HCT116 (cell line): Measurements from ENCODE around the gene FES. TPM values are rescaled to one million over a fixed set of nuclear protein-coding genes. Genes with fewer than 3 reads are reported as not detected.

Source experiments
- ATAC-seq: fragments of 200-7000 bp; cut with Tn5 transposase; 2 replicates; pipeline ENCODE4 v1.9.1; 2020; ENCODE audit warnings: mild to moderate bottlenecking, moderate library complexity
- BruUV-seq: library from RNA; stranded (reverse); fragments of 400-500 nt; replicated peaks from 2 replicates; lab custom pipeline; 2021; lab: Mats Ljungman, UMichigan
- CTCF ChIA-PET: fragments of 300-600 bp; sonication (Branson Sonifier 250); formaldehyde crosslinking; loops from one replicate; lab custom pipeline; 2021; ENCODE audit warnings: antibody characterized with exemption; lab: Charles Lee
- POLR2A ChIA-PET: fragments of 300-600, 350-600 bp; sonication (Branson Sonifier 250); formaldehyde crosslinking; loops from one replicate; lab custom pipeline; 2021; ENCODE audit warnings: antibody characterized with exemption; lab: Charles Lee
- RAD21 ChIA-PET, 2 experiments: fragments of 300-600 bp; sonication (Branson Sonifier 250); formaldehyde crosslinking; loops; one replicate each; lab custom pipeline; 2023; ENCODE audit warnings: low total read pairs in 2 of 2; ENCODE audit not compliant: uncharacterized antibody in 2 of 2, unreplicated experiment in 2 of 2, low non-redundant PET in 1 of 2; lab: Charles Lee
- DNase-seq: peaks from one replicate; pipeline ENCODE4 v3.0.0-alpha.2; 2010; ENCODE audit warnings: low read depth, low spot score
- H2AFZ ChIP-seq: fragments of 200-600 bp; shearing (Covaris generic), sonication (generic); 2 replicates; pipeline ENCODE4 v1.6.1; 2017; ENCODE audit warnings: low read depth, mixed run types, mixed read lengths, antibody characterized with exemption, low read length; ENCODE audit not compliant: poor library complexity, severe bottlenecking
- H3K27ac ChIP-seq: 2 replicates; pipeline ENCODE4 v1.5.1; 2012; ENCODE audit warnings: low read depth, low read length
- H3K27me3 ChIP-seq: fragments of 200-600 bp; sonication (generic); 2 replicates; pipeline ENCODE4 v1.6.1; 2016; ENCODE audit warnings: mixed run types, low read length, mixed read lengths; ENCODE audit not compliant: insufficient read depth
- H3K36me3 ChIP-seq, 2 experiments: fragments of 200-500 bp in 1 of 2; fragments of 200-600 bp in 1 of 2; sonication (Bioruptor generic) in 1 of 2; sonication (generic) in 1 of 2; 2 replicates each; pipeline versions ENCODE4 v1.5.1 to v1.6.1; 2014 to 2016; ENCODE audit warnings: low read length in 2 of 2, inconsistent platforms in 1 of 2, mixed read lengths in 1 of 2, mixed run types in 1 of 2; ENCODE audit not compliant: insufficient read depth in 2 of 2, control insufficient read depth in 1 of 2
- H3K4me1 ChIP-seq, 2 experiments: fragments of 200-600 bp in 1 of 2; sonication (generic) in 1 of 2; 2 replicates each; pipeline versions ENCODE4 v1.5.1 to v1.6.1; 2012 to 2017; ENCODE audit warnings: low read length in 2 of 2, inconsistent platforms in 1 of 2, mild to moderate bottlenecking in 1 of 2, mixed read lengths in 1 of 2, mixed run types in 1 of 2, moderate library complexity in 1 of 2; ENCODE audit not compliant: insufficient read depth in 2 of 2, control insufficient read depth in 1 of 2
- H3K4me2 ChIP-seq: fragments of 200-600 bp; sonication (generic); 2 replicates; pipeline ENCODE4 v1.6.1; 2017; ENCODE audit warnings: mixed run types, low read length, mixed read lengths
- H3K4me3 ChIP-seq, 2 experiments: fragments of 200-600 bp in 1 of 2; sonication (generic) in 1 of 2; replicated peaks in 1 of 2; 2 replicates each; pipeline ENCODE4 v1.5.1; 2011 to 2016; ENCODE audit warnings: low read length in 2 of 2, control low read depth in 1 of 2, low read depth in 1 of 2, mild to moderate bottlenecking in 1 of 2, mixed read lengths in 1 of 2, mixed run types in 1 of 2
- H3K79me2 ChIP-seq: fragments of 200-600 bp; sonication (generic); 2 replicates; pipeline ENCODE4 v1.6.1; 2017; ENCODE audit warnings: mild to moderate bottlenecking, mixed run types, low read length, moderate library complexity, mixed read lengths; ENCODE audit not compliant: insufficient read depth
- H3K9ac ChIP-seq: fragments of 200-600 bp; sonication (generic); 2 replicates; pipeline ENCODE4 v1.6.1; 2016; ENCODE audit warnings: low read length, mixed read lengths
- H3K9me2 ChIP-seq: fragments of 200-600 bp; sonication (generic), shearing (Covaris generic); 2 replicates; pipeline ENCODE4 v1.6.1; 2017; ENCODE audit warnings: mixed run types, mild to moderate bottlenecking, moderate library complexity; ENCODE audit not compliant: insufficient read depth
- H3K9me3 ChIP-seq, 2 experiments: fragments of 200-500 bp in 1 of 2; fragments of 200-600 bp in 1 of 2; sonication (Bioruptor generic) in 1 of 2; sonication (generic) in 1 of 2; 2 replicates each; pipeline ENCODE4 v1.6.1; 2014 to 2017; ENCODE audit warnings: low read length in 2 of 2, mixed read lengths in 2 of 2, inconsistent platforms in 1 of 2, low read depth in 1 of 2, mild to moderate bottlenecking in 1 of 2, mixed run types in 1 of 2, moderate library complexity in 1 of 2; ENCODE audit not compliant: control insufficient read depth in 1 of 2, insufficient read depth in 1 of 2
- H4K20me1 ChIP-seq: fragments of 200-600 bp; sonication (generic), shearing (Covaris generic); 2 replicates; pipeline ENCODE4 v1.6.1; 2017; ENCODE audit warnings: mixed run types, mild to moderate bottlenecking, moderate library complexity; ENCODE audit not compliant: insufficient read depth
- CBX3 ChIP-seq: IDR thresholded peaks from 2 replicates; pipeline ENCODE4 v1.6.1; 2012; ENCODE audit warnings: low read depth
- CEBPB ChIP-seq: IDR thresholded peaks from 2 replicates; pipeline ENCODE4 v1.6.1; 2012; ENCODE audit warnings: low read depth
- EGR1 ChIP-seq: IDR thresholded peaks from 2 replicates; pipeline ENCODE4 v1.6.1; 2012; ENCODE audit warnings: low read depth
- ELF1 ChIP-seq: IDR thresholded peaks from 2 replicates; pipeline ENCODE4 v1.6.1; 2012; ENCODE audit warnings: low read depth, borderline replicate concordance
- FOSL1 ChIP-seq: IDR thresholded peaks from 2 replicates; pipeline ENCODE4 v1.6.1; 2012; ENCODE audit warnings: low read depth
- JUND ChIP-seq: IDR thresholded peaks from 2 replicates; pipeline ENCODE4 v1.6.1; 2012
- POLR2A ChIP-seq: IDR thresholded peaks from 2 replicates; pipeline ENCODE4 v1.7.0; 2011; ENCODE audit warnings: borderline replicate concordance; ENCODE audit not compliant: insufficient read depth, insufficient read length; ENCODE audit errors: extremely low read depth
- RAD21 ChIP-seq: IDR thresholded peaks from 2 replicates; pipeline ENCODE4 v1.6.1; 2012; ENCODE audit warnings: low read depth, mild to moderate bottlenecking
- SIN3A ChIP-seq: IDR thresholded peaks from 2 replicates; pipeline ENCODE4 v1.6.1; 2012; ENCODE audit warnings: low read depth
- SP1 ChIP-seq: IDR thresholded peaks from 2 replicates; pipeline ENCODE4 v1.6.1; 2012; ENCODE audit warnings: low read depth
- ZNF274 ChIP-seq: fragments of 200-500 bp; sonication (Bioruptor generic); IDR thresholded peaks from 2 replicates; pipeline ENCODE4 v1.6.1; 2014; ENCODE audit warnings: mild to moderate bottlenecking, low read depth, low read length, inconsistent platforms
- intact Hi-C: fragments of 100-400 bp; cut with micrococcal nuclease; formaldehyde crosslinking; loops from 2 replicates; pipeline ENCODE4 v1.10.0; 2022
- total RNA-seq: library from RNA; stranded (reverse); gene quantifications from one replicate; pipeline ENCODE4 v1.2.1, GENCODE V29; 2021; ENCODE audit not compliant: unreplicated experiment
- TF ChIP-seq, protein P1 (sequence below): IDR thresholded peaks from 2 replicates; pipeline ENCODE4 v1.6.1; 2011; ENCODE audit warnings: mild to moderate bottlenecking, low read length, moderate library complexity; ENCODE audit not compliant: insufficient replicate concordance; ENCODE audit errors: extremely low read depth
- TF ChIP-seq, protein P2 (sequence below): IDR thresholded peaks from 2 replicates; pipeline ENCODE4 v1.6.1; 2012
- TF ChIP-seq, protein P3 (sequence below): IDR thresholded peaks from 2 replicates; pipeline ENCODE4 v1.6.1; 2012
- TF ChIP-seq, protein P4 (sequence below): IDR thresholded peaks from 2 replicates; pipeline ENCODE4 v1.6.1; 2012; ENCODE audit warnings: low read depth

FES gene
- total RNA-seq, 1 experiment from 2014 or later = 5.3 TPM

- POLR2A ChIA-PET = no interaction called here
- intact Hi-C loops = no loop called here
- no peaks in the 10 kb centered on the region for H3K27me3 ChIP-seq
- H3K9me3 ChIP-seq = no peaks in the 10 kb centered on the region
- RAD21 ChIA-PET = no interaction called here
- no peak overlapping the region for H2AFZ ChIP-seq
- no peak overlapping the region for H3K4me2 ChIP-seq
- H3K27ac ChIP-seq = no peak overlapping the region
- no peak overlapping the region for H3K4me3 ChIP-seq
- no TSS peak for BruUV-seq
- no peak for ATAC-seq
- no peak overlapping the region for H3K9ac ChIP-seq
- peaks cover 0 to 5% of the 10 kb centered on the region in 2 experiments; a peak in 1 of 4 replicates for H3K4me1 ChIP-seq
- DNase-seq = no peak
- TF ChIP-seq EGR1 (no peak), CEBPB (no peak), SIN3A (no peak), ELF1 (no peak), SP1 (no peak), FOSL1 (no peak), RAD21 (no peak), CBX3 (no peak), ZNF274 (no peak), POLR2A (no peak), JUND (no peak)
- TF ChIP-seq, protein P1, sequence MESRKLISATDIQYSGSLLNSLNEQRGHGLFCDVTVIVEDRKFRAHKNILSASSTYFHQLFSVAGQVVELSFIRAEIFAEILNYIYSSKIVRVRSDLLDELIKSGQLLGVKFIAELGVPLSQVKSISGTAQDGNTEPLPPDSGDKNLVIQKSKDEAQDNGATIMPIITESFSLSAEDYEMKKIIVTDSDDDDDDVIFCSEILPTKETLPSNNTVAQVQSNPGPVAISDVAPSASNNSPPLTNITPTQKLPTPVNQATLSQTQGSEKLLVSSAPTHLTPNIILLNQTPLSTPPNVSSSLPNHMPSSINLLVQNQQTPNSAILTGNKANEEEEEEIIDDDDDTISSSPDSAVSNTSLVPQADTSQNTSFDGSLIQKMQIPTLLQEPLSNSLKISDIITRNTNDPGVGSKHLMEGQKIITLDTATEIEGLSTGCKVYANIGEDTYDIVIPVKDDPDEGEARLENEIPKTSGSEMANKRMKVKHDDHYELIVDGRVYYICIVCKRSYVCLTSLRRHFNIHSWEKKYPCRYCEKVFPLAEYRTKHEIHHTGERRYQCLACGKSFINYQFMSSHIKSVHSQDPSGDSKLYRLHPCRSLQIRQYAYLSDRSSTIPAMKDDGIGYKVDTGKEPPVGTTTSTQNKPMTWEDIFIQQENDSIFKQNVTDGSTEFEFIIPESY = no peak
- TF ChIP-seq, protein P2, sequence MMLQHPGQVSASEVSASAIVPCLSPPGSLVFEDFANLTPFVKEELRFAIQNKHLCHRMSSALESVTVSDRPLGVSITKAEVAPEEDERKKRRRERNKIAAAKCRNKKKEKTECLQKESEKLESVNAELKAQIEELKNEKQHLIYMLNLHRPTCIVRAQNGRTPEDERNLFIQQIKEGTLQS = no peak
- TF ChIP-seq, protein P3, sequence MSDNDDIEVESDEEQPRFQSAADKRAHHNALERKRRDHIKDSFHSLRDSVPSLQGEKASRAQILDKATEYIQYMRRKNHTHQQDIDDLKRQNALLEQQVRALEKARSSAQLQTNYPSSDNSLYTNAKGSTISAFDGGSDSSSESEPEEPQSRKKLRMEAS = no peak
- TF ChIP-seq, protein P4, sequence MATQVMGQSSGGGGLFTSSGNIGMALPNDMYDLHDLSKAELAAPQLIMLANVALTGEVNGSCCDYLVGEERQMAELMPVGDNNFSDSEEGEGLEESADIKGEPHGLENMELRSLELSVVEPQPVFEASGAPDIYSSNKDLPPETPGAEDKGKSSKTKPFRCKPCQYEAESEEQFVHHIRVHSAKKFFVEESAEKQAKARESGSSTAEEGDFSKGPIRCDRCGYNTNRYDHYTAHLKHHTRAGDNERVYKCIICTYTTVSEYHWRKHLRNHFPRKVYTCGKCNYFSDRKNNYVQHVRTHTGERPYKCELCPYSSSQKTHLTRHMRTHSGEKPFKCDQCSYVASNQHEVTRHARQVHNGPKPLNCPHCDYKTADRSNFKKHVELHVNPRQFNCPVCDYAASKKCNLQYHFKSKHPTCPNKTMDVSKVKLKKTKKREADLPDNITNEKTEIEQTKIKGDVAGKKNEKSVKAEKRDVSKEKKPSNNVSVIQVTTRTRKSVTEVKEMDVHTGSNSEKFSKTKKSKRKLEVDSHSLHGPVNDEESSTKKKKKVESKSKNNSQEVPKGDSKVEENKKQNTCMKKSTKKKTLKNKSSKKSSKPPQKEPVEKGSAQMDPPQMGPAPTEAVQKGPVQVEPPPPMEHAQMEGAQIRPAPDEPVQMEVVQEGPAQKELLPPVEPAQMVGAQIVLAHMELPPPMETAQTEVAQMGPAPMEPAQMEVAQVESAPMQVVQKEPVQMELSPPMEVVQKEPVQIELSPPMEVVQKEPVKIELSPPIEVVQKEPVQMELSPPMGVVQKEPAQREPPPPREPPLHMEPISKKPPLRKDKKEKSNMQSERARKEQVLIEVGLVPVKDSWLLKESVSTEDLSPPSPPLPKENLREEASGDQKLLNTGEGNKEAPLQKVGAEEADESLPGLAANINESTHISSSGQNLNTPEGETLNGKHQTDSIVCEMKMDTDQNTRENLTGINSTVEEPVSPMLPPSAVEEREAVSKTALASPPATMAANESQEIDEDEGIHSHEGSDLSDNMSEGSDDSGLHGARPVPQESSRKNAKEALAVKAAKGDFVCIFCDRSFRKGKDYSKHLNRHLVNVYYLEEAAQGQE = no peak
- H3K79me2 ChIP-seq = no peaks in the 10 kb centered on the region
- no peaks in the 10 kb centered on the region for H3K36me3 ChIP-seq
- CTCF ChIA-PET = no interaction called here
- H3K9me2 ChIP-seq = no peaks in the 10 kb centered on the region
- no peaks in the 10 kb centered on the region for H4K20me1 ChIP-seq
Observed at GRCh38 chr15:90838544-90838943, 45.8 kb upstream of the FES start.
